SK-N-MC (cell line): ENCODE measurements around the gene ABCB10.

Experiments used
- EZH2 ChIP-seq: fragments of 200-600 bp; sonication (generic); IDR thresholded peaks from one replicate; pipeline ENCODE4 v1.6.1; 2017; ENCODE audit warnings: antibody characterized with exemption
- POLR2AphosphoS5 ChIP-seq: IDR thresholded peaks from 2 replicates; pipeline ENCODE4 v1.6.1; 2012; ENCODE audit warnings: mild to moderate bottlenecking, low read depth, low read length, borderline replicate concordance

DNA sequence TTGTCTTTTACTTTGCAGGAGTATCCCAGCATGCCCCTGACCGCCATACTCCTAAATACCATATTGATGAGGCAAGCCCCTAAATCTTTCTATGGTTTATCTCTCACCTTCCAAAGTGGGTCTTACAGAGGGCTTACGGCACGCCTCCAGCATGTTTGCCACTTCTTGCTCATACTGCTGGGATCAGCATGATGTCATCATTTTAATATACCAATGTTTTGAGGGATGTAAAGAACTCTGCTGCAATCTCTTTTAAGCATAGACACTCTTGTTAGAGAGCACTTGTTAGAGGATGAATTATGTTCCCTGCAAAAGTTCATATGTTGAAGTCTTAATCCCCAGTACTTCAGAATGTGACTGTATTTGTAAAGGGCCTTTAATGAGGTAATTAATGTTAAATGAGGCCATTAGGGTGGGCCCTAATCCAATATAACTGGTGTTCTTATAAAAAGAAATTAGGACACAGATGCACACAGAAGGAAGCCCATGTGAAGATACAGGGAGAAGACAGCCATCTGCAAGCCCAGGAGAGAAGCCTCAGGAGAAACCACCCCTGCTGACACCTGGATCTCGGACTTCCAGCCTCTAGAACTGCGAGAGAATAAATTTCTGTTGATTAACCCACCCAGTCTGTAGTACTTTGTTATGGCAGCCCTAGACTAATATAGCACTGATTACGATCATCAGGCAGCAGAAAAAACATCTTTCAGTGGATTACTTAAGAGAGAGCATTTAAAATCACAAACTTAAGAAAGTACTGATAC, 16.4 kb upstream of the ABCB10 start:
- TF ChIP-seq POLR2AphosphoS5 (no peak), EZH2 (no peak)
